Stimulated activated CD8-positive, alpha-beta memory T cell treated with anti-CD3 and anti-CD28 coated beads, Interleukin-15, amount 100 ng/mL, for 4 hours (primary cell): ENCODE results near the gene CHRNB4.
"Not testable (repeated sequence)": the region's sequence is repeated elsewhere in the genome, so short reads cannot be mapped to it uniquely, and the experiment has no call there.

Experiments
- DNase-seq, 2 donors: peaks; one replicate each; pipeline ENCODE4 v3.0.0-alpha.2; 2020; ENCODE audit warnings: low read depth in 2 of 2

The CHRNB4 gene

GRCh38 chr15:78641102-78641748 is at the start of gene CHRNB4:
CHRNB4 (minus strand) TSS chr15:78641210; CDS start chr15:78641133, 77 bp downstream.
- DNase-seq = peak in 1 of 2 donors; percentile 8

- DNase-seq = no peak
Observed at GRCh38 chr15:78689626-78690025, 48.6 kb upstream of the CHRNB4 start.

- DNase-seq = no peak
Observed at GRCh38 chr15:78685925-78686324, 44.9 kb upstream of the CHRNB4 start.

GRCh38 chr15:78685159-78685921 is 44.3 kb upstream of the CHRNB4 start:
- no peak for DNase-seq

- no peak for DNase-seq
Observed at GRCh38 chr15:78684657-78685056, 43.6 kb upstream of the CHRNB4 start.

- DNase-seq = not testable (repeated sequence)
Observed at GRCh38 chr15:78683599-78683998, 42.6 kb upstream of the CHRNB4 start.

GRCh38 chr15:78682693-78683410 is 41.8 kb upstream of the CHRNB4 start:
- no peak for DNase-seq

- no peak for DNase-seq
Observed at GRCh38 chr15:78682004-78682651, 41.1 kb upstream of the CHRNB4 start.

- DNase-seq = no peak
Observed at GRCh38 chr15:78681281-78682003, 40.4 kb upstream of the CHRNB4 start.

- DNase-seq = no peak
Observed at GRCh38 chr15:78680431-78681075, 39.5 kb upstream of the CHRNB4 start.

GRCh38 chr15:78679089-78679511 is 38.1 kb upstream of the CHRNB4 start:
- no peak for DNase-seq

- DNase-seq = no peak
Observed at GRCh38 chr15:78676424-78677110, 35.6 kb upstream of the CHRNB4 start.

- DNase-seq = no peak
Observed at GRCh38 chr15:78675617-78676360, 34.8 kb upstream of the CHRNB4 start.

- no peak for DNase-seq
Observed at GRCh38 chr15:78675206-78675605, 34.2 kb upstream of the CHRNB4 start.

GRCh38 chr15:78673917-78674444 is 33.0 kb upstream of the CHRNB4 start:
- DNase-seq = no peak

- no peak for DNase-seq
Observed at GRCh38 chr15:78673476-78673875, 32.5 kb upstream of the CHRNB4 start.

GRCh38 chr15:78672285-78673014 is 31.4 kb upstream of the CHRNB4 start:
- no peak for DNase-seq

GRCh38 chr15:78671626-78672211 is 30.7 kb upstream of the CHRNB4 start:
- DNase-seq = no peak
